Heart left ventricle (tissue), 16 donors: ENCODE data around the gene COL10A1. TPM values are rescaled to one million over a fixed set of nuclear protein-coding genes. Genes with fewer than 3 reads are reported as not detected.

Source experiments
- ATAC-seq, 4 donors: fragments of 200-7000 bp; cut with Tn5 transposase; one replicate each; pipeline ENCODE4 v1.9.1; 2020 to 2022; ENCODE audit warnings: moderate library complexity in 4 of 4, mild to moderate bottlenecking in 3 of 4, moderate number of reproducible peaks in 1 of 4
- DNase-seq, 5 donors: peaks; one replicate each; pipeline ENCODE4 v3.0.0-alpha.2; 2020
- H3K27ac ChIP-seq, 12 donors: fragments of 200-600 bp; sonication (generic) in 4 of 12; one replicate each; pipeline versions ENCODE4 v1.5.0 to v1.8.0; 2016 to 2022; ENCODE audit warnings: mild to moderate bottlenecking in 2 of 12
- H3K27me3 ChIP-seq, 9 donors: fragments of 200-600 bp; sonication (generic) in 2 of 9; one replicate each; pipeline versions ENCODE4 v1.5.1 to v1.8.0; 2016 to 2022; ENCODE audit warnings: mild to moderate bottlenecking in 3 of 9
- H3K36me3 ChIP-seq, 9 donors: fragments of 200-600 bp; sonication (generic) in 2 of 9; one replicate each; pipeline versions ENCODE4 v1.5.0 to v1.8.0; 2018 to 2022; ENCODE audit warnings: mild to moderate bottlenecking in 2 of 9
- H3K4me1 ChIP-seq, 12 donors: fragments of 200-600 bp; sonication (generic) in 4 of 12; one replicate each; pipeline versions ENCODE4 v1.5.0 to v1.8.0; 2016 to 2022; ENCODE audit warnings: mild to moderate bottlenecking in 3 of 12
- H3K4me3 ChIP-seq, 12 donors: fragments of 200-600 bp; sonication (generic) in 4 of 12; one replicate each; pipeline versions ENCODE4 v1.5.0 to v1.8.0; 2017 to 2022; ENCODE audit warnings: mild to moderate bottlenecking in 9 of 12, moderate library complexity in 4 of 12
- H3K9me3 ChIP-seq, 12 donors: fragments of 200-600 bp; sonication (generic) in 4 of 12; one replicate each; pipeline versions ENCODE4 v1.5.0 to v1.8.0; 2016 to 2022; ENCODE audit warnings: mild to moderate bottlenecking in 1 of 12
- CTCF ChIP-seq, 12 donors: fragments of 200-600 bp; sonication (generic) in 4 of 12; IDR thresholded peaks; one replicate each; pipeline versions ENCODE4 v1.5.0 to v1.8.0; 2018 to 2022; ENCODE audit warnings: antibody characterized with exemption in 12 of 12, mild to moderate bottlenecking in 5 of 12
- POLR2A ChIP-seq, 2 donors: fragments of 450-650 bp; IDR thresholded peaks; one replicate each; pipeline ENCODE4 v1.6.1; 2017; ENCODE audit warnings: antibody characterized with exemption in 2 of 2, mild to moderate bottlenecking in 2 of 2, moderate library complexity in 2 of 2
- WGBS, 4 donors: extraction: QIAGEN DNeasy Blood & Tissue Kit in 2 of 4; methylation state at CpG; one replicate each; pipeline versions ENCODE4 v1.1.5 to v1.1.7; 2013 to 2018; 5-methylcytosine and 5-hydroxymethylcytosine counted together
- intact Hi-C, 10 donors: fragments of 100-400 bp; cut with DNase I; formaldehyde crosslinking; loops; one replicate each; pipeline versions ENCODE4 v1.11.1 to v1.14.2; 2022
- polyA plus RNA-seq, 2 donors: library from polyadenylated mRNA; stranded (reverse); fragments of 200-250 nt; gene quantifications; one replicate each; pipeline ENCODE4 v1.2.3, GENCODE V29; 2013
- total RNA-seq, 9 donors: library from RNA; depleted of rRNA in 2 of 9; stranded (reverse); fragments of >200 nt in 2 of 9; fragmentation: NEBNext Ultra II Directional in 3 of 9; extraction: Animal tissue kit (Norgen Biotek cat#: 25700) in 3 of 9; gene quantifications; one replicate each; pipeline versions ENCODE4 v1.1.0 to v1.2.4, GENCODE V29; 2016 to 2023
- donor health status: ischemic (EF 13 %, LVEDD 7.1; RV severe dilation, severe dysfunction).
- donor health status: healthy with polysubstance abuse.
- donor health status: DM: no; HTN: yes; CAD: no.
- donor health status: DM: no; HTN: no; CAD: no.
- donor health status: ischemic (EF 25% LVEDD 6.9; RV normal size, moderate dysfunction).
- donor health status: ischemic (EF 25% LVEDD 5.7; RV mildly dilated, moderate dysfunction).
- donor health status: healthy.
- donor health status: DM: yes; HTN: yes; CAD: no.
- donor health status: ischemic (EF 35%, LVEDD 5.7; RV mildly dilated, moderate dysfunction).
- donor health status: nonischemic (EF 11% LVEDD 7.7; RV severe dilation, severe dysfunction).
- donor health status: DM: yes; HTN: yes; CAD: no.
- donor health status: PGD.
- donor health status: ischemic (EF 29% LVEDD 5.4; RV normal size, mild dysfunction).
- donor health status: nonischemic (EF 23%, LVEDD 6.1; RV moderate dilation, normal function).

Gene COL10A1
- total and polyA plus RNA-seq, 11 donors = 0.04 to 1.4 (median 0.17) TPM; not detected in 5

GRCh38 chr6:116139917-116140316 lies 14.0 kb upstream of the COL10A1 start:
- H3K27me3 ChIP-seq = no peaks in the 10 kb centered on the region
- H3K36me3 ChIP-seq = peaks cover 0 to 17% (median 0%) of the 10 kb centered on the region in 9 donors
- no peaks in the 10 kb centered on the region for H3K9me3 ChIP-seq
- H3K27ac ChIP-seq = no peak overlapping the region
- 92 to 95% (median 94%) methylated on average over 4 of the region's 4 CpGs for WGBS, 4 donors
- DNase-seq (no peak), ATAC-seq (no peak)
- intact Hi-C loops = no loop called here
- H3K4me3 ChIP-seq = no peak overlapping the region
- TF ChIP-seq POLR2A (IDR thresholded peaks at IDR 0.05) = no peak
- no peak for TF ChIP-seq CTCF (IDR thresholded peaks at IDR 0.05)
- peaks cover 0 to 10% (median 6%) of the 10 kb centered on the region in 12 donors for H3K4me1 ChIP-seq

- Histone ChIP-seq H3K27ac (no peak overlapping the region), H3K4me1 (peaks cover 0 to 5% (median 0%) of the 10 kb centered on the region in 12 donors), H3K36me3 (peaks cover 0 to 17% (median 0%) of the 10 kb centered on the region in 9 donors), H3K27me3 (no peaks in the 10 kb centered on the region), H3K4me3 (no peak overlapping the region), H3K9me3 (no peaks in the 10 kb centered on the region)
- DNase-seq = no peak
- no peak for ATAC-seq
- intact Hi-C loops = no loop called here
- TF ChIP-seq POLR2A (IDR thresholded peaks at IDR 0.05) (no peak), CTCF (IDR thresholded peaks at IDR 0.05) (no peak)
- WGBS, 4 donors = 87 to 90% (median 88%) methylated on average over 5 of the region's 5 CpGs
Measured at GRCh38 chr6:116136933-116137340, 11.0 kb upstream of the COL10A1 start.

GRCh38 chr6:116136373-116136772 lies 10.4 kb upstream of the COL10A1 start:
- H3K4me3 ChIP-seq = no peak overlapping the region
- peaks cover 0 to 17% (median 0%) of the 10 kb centered on the region in 9 donors for H3K36me3 ChIP-seq
- ATAC-seq = no peak
- 91 to 100% (median 95%) methylated on average over 1 of the region's 1 CpG for WGBS, 4 donors
- TF ChIP-seq CTCF (IDR thresholded peaks at IDR 0.05) = no peak
- no peak for TF ChIP-seq POLR2A (IDR thresholded peaks at IDR 0.05)
- no peaks in the 10 kb centered on the region for H3K9me3 ChIP-seq
- intact Hi-C loops = no loop called here
- H3K27ac ChIP-seq = no peak overlapping the region
- H3K4me1 ChIP-seq = peaks cover 0 to 5% (median 0%) of the 10 kb centered on the region in 12 donors
- H3K27me3 ChIP-seq = no peaks in the 10 kb centered on the region
- no peak for DNase-seq

GRCh38 chr6:116133453-116133852 lies 7.5 kb upstream of the COL10A1 start:
- no peaks in the 10 kb centered on the region for H3K9me3 ChIP-seq
- no peak overlapping the region for H3K4me3 ChIP-seq
- H3K27ac ChIP-seq = no peak overlapping the region
- ATAC-seq (no peak), DNase-seq (no peak)
- H3K27me3 ChIP-seq = no peaks in the 10 kb centered on the region
- peaks cover 0 to 6% (median 0%) of the 10 kb centered on the region in 9 donors for H3K36me3 ChIP-seq
- TF ChIP-seq CTCF (IDR thresholded peaks at IDR 0.05) = no peak
- no peak for TF ChIP-seq POLR2A (IDR thresholded peaks at IDR 0.05)
- WGBS, 4 donors = 71 to 83% (median 80%) methylated on average over 3 of the region's 3 CpGs
- intact Hi-C loops = no loop called here
- H3K4me1 ChIP-seq = peaks cover 0 to 5% (median under 1%) of the 10 kb centered on the region in 12 donors
